Gastroesophageal sphincter (tissue), 4 donors: ENCODE data around the gene DECR2. TPM values are rescaled to one million over a fixed set of nuclear protein-coding genes. Genes with fewer than 3 reads are reported as not detected.

Source experiments
- ATAC-seq: fragments of 150-250 bp; one replicate; pipeline ENCODE4 v1.9.1; 2016; ENCODE audit warnings: mild to moderate bottlenecking, moderate library complexity
- H3K27ac ChIP-seq, 4 donors: fragments of 200-600 bp; sonication (generic) in 3 of 4; 1 replicate in 3 of 4; 2 replicates in 1 of 4; pipeline ENCODE4 v1.5.1; 2016 to 2019
- H3K27me3 ChIP-seq: fragments of 200-600 bp; sonication (generic); one replicate; pipeline ENCODE4 v1.5.1; 2019
- H3K36me3 ChIP-seq, 2 donors: fragments of 200-600 bp; sonication (generic); one replicate each; pipeline ENCODE4 v1.5.1; 2019; ENCODE audit warnings: control low read depth in 1 of 2
- H3K4me1 ChIP-seq, 3 donors: fragments of 200-600 bp; sonication (generic); 1 replicate in 2 of 3; 2 replicates in 1 of 3; pipeline ENCODE4 v1.5.1; 2016 to 2019; ENCODE audit warnings: control low read depth in 2 of 3
- H3K4me3 ChIP-seq, 2 donors: fragments of 200-600 bp; sonication (generic); one replicate each; pipeline ENCODE4 v1.5.1; 2019; ENCODE audit warnings: mild to moderate bottlenecking in 1 of 2, moderate library complexity in 1 of 2
- H3K9me3 ChIP-seq, 3 donors: fragments of 200-600 bp; sonication (generic); one replicate each; pipeline ENCODE4 v1.5.1; 2017 to 2019; ENCODE audit warnings: control low read depth in 2 of 3
- CTCF ChIP-seq, 4 experiments: fragments of 200-600 bp in 2 of 4; fragments of 450-650 bp in 2 of 4; sonication (generic) in 1 of 4; IDR thresholded peaks; one replicate each; pipeline ENCODE4 v1.5.1; 2017 to 2019; ENCODE audit warnings: antibody characterized with exemption in 4 of 4, mild to moderate bottlenecking in 2 of 4, moderate library complexity in 2 of 4
- EP300 ChIP-seq: sonication (generic); formaldehyde crosslinking; IDR thresholded peaks from one replicate; pipeline ENCODE4 v1.6.1; 2017; ENCODE audit warnings: antibody characterized with exemption, mild to moderate bottlenecking
- POLR2A ChIP-seq, 2 donors: fragments of 450-650 bp; IDR thresholded peaks; one replicate each; pipeline ENCODE4 v1.6.1; 2017; ENCODE audit warnings: antibody characterized with exemption in 2 of 2, mild to moderate bottlenecking in 2 of 2, moderate library complexity in 1 of 2
- POLR2AphosphoS5 ChIP-seq: sonication (generic); formaldehyde crosslinking; IDR thresholded peaks from one replicate; pipeline ENCODE4 v1.6.1; 2017; ENCODE audit warnings: antibody characterized with exemption
- WGBS, 2 donors: methylation state at CpG; one replicate each; pipeline ENCODE4 v1.1.5; 2018; ENCODE audit warnings: low coverage in 1 of 2; 5-methylcytosine and 5-hydroxymethylcytosine counted together
- total RNA-seq, 4 donors: library from RNA; depleted of rRNA; stranded (reverse); fragments of >200 nt; gene quantifications; one replicate each; pipeline ENCODE4 v1.1.0, GENCODE V29; 2016

Gene DECR2
- total RNA-seq, 4 donors from 2014 or later = 11.7 to 25.4 (median 19.9) TPM

GRCh38 chr16:398561-399339 is 2.9 kb upstream of the DECR2 start:
- no peak for TF ChIP-seq POLR2A (IDR thresholded peaks at IDR 0.05)
- no peak for TF ChIP-seq CTCF (IDR thresholded peaks at IDR 0.05)
- no peak for TF ChIP-seq EP300
- TF ChIP-seq POLR2AphosphoS5 = no peak
- Histone ChIP-seq H3K36me3 (peaks cover 0 to 12% of the 10 kb centered on the region in 2 donors), H3K27me3 (no peaks in the 10 kb centered on the region), H3K4me1 (peaks cover 0 to 61% (median 11%) of the 10 kb centered on the region in 3 donors), H3K4me3 (no peak overlapping the region), H3K9me3 (no peaks in the 10 kb centered on the region), H3K27ac (peak overlapping the region in 3 of 4 donors; percentile 92 to 94 (median 92))
- WGBS, 2 donors = no CpG with 5 or more reads among the region's 24 CpGs
- ATAC-seq = no peak

GRCh38 chr16:399340-400019 is 2.2 kb upstream of the DECR2 start:
- H3K4me3 ChIP-seq = no peak overlapping the region
- ATAC-seq = no peak
- TF ChIP-seq EP300 (no peak), POLR2AphosphoS5 (no peak), POLR2A (IDR thresholded peaks at IDR 0.05) (no peak), CTCF (IDR thresholded peaks at IDR 0.05) (no peak)
- peak overlapping the region in 3 of 4 donors; percentile 90 to 92 (median 92) for H3K27ac ChIP-seq
- H3K4me1 ChIP-seq = peaks cover 0 to 61% (median 11%) of the 10 kb centered on the region in 3 donors
- peaks cover 0 to 12% of the 10 kb centered on the region in 2 donors for H3K36me3 ChIP-seq
- 80% methylated on average over 1 of the region's 22 CpGs; no CpG with 5 or more reads in 1 of the 2 donors for WGBS, 2 donors
- H3K27me3 ChIP-seq = no peaks in the 10 kb centered on the region
- H3K9me3 ChIP-seq = no peaks in the 10 kb centered on the region

- TF ChIP-seq EP300 = no peak
- TF ChIP-seq CTCF (IDR thresholded peaks at IDR 0.05) = no peak
- TF ChIP-seq POLR2AphosphoS5 = no peak
- no peak for TF ChIP-seq POLR2A (IDR thresholded peaks at IDR 0.05)
- Histone ChIP-seq H3K9me3 (no peaks in the 10 kb centered on the region), H3K4me1 (peaks cover 0 to 61% (median 11%) of the 10 kb centered on the region in 3 donors), H3K27me3 (no peaks in the 10 kb centered on the region), H3K4me3 (peak overlapping the region in 1 of 2 donors; percentile 84), H3K27ac (peak overlapping the region in 3 of 4 donors; percentile 89 to 97 (median 90)), H3K36me3 (peaks cover 0 to 12% of the 10 kb centered on the region in 2 donors)
- 84% methylated on average over 3 of the region's 10 CpGs; no CpG with 5 or more reads in 1 of the 2 donors for WGBS, 2 donors
- ATAC-seq = no peak
Measured at GRCh38 chr16:400061-400591, 1.6 kb upstream of the DECR2 start.

- Histone ChIP-seq H3K4me3 (no peak overlapping the region), H3K9me3 (no peaks in the 10 kb centered on the region), H3K36me3 (peaks cover 0 to 28% of the 10 kb centered on the region in 2 donors), H3K27me3 (no peaks in the 10 kb centered on the region), H3K4me1 (peaks cover 0 to 26% (median 8%) of the 10 kb centered on the region in 3 donors), H3K27ac (no peak overlapping the region)
- no peak for ATAC-seq
- WGBS, 2 donors = no CpG with 5 or more reads among the region's 12 CpGs
- TF ChIP-seq EP300 = no peak
- no peak for TF ChIP-seq CTCF (IDR thresholded peaks at IDR 0.05)
- TF ChIP-seq POLR2A (IDR thresholded peaks at IDR 0.05) = no peak
- TF ChIP-seq POLR2AphosphoS5 = no peak
Measured at GRCh38 chr16:404971-405486, 3.3 kb downstream of the DECR2 start.
